Mesendoderm (in vitro differentiated cells): ENCODE data around the gene TTC3. TPM values are rescaled to one million over a fixed set of nuclear protein-coding genes. Genes with fewer than 3 reads are reported as not detected.
A peak's percentile ranks its signal among the peaks of the same experiment; 100 is the strongest.

Experiments
- DNase-seq: peaks from one replicate; pipeline ENCODE4 v3.0.0; 2013
- H2AK5ac ChIP-seq: 2 replicates; pipeline ENCODE4 v1.6.1; 2013; ENCODE audit warnings: low read length, inconsistent platforms
- H2BK120ac ChIP-seq: 2 replicates; pipeline ENCODE4 v1.6.1; 2013; ENCODE audit warnings: low read depth, mild to moderate bottlenecking, low read length, moderate library complexity, mixed read lengths
- H2BK15ac ChIP-seq: replicated peaks from 2 replicates; pipeline ENCODE4 v1.6.1; 2013; ENCODE audit warnings: low read depth, mild to moderate bottlenecking, moderate library complexity
- H2BK5ac ChIP-seq: 2 replicates; pipeline ENCODE4 v1.6.1; 2013; ENCODE audit warnings: low read length, inconsistent platforms
- H3K18ac ChIP-seq: 2 replicates; pipeline ENCODE4 v1.6.1; 2013; ENCODE audit warnings: mild to moderate bottlenecking, low read length, mixed read lengths
- H3K23ac ChIP-seq: one replicate; pipeline ENCODE4 v1.6.1; 2013; ENCODE audit warnings: low read length
- H3K27ac ChIP-seq: 2 replicates; pipeline ENCODE4 v1.5.1; 2013; ENCODE audit warnings: low read depth, mild to moderate bottlenecking, inconsistent platforms, low read length, moderate library complexity
- H3K27me3 ChIP-seq: 2 replicates; pipeline ENCODE4 v1.6.1; 2013; ENCODE audit warnings: low read length, control low read depth, mild to moderate bottlenecking, inconsistent platforms; ENCODE audit not compliant: insufficient read depth, poor library complexity
- H3K36me3 ChIP-seq: 2 replicates; pipeline ENCODE4 v1.6.1; 2013; ENCODE audit warnings: low read length, inconsistent platforms; ENCODE audit not compliant: control insufficient read depth, insufficient read depth
- H3K4ac ChIP-seq: one replicate; pipeline ENCODE4 v1.6.1; 2013; ENCODE audit warnings: low read depth, mild to moderate bottlenecking, low read length, moderate library complexity
- H3K4me1 ChIP-seq: 2 replicates; pipeline ENCODE4 v1.6.1; 2013; ENCODE audit warnings: low read depth, low read length, inconsistent platforms; ENCODE audit not compliant: control insufficient read depth
- H3K4me2 ChIP-seq: 2 replicates; pipeline ENCODE4 v1.6.1; 2013; ENCODE audit warnings: low read length
- H3K4me3 ChIP-seq: 2 replicates; pipeline ENCODE4 v1.5.1; 2013; ENCODE audit warnings: mild to moderate bottlenecking, low read length
- H3K56ac ChIP-seq: one replicate; pipeline ENCODE4 v1.6.1; 2013; ENCODE audit warnings: low read length
- H3K79me1 ChIP-seq: 2 replicates; pipeline ENCODE4 v1.6.1; 2013; ENCODE audit warnings: low read length, inconsistent platforms
- H3K79me2 ChIP-seq: 2 replicates; pipeline ENCODE4 v1.6.1; 2013; ENCODE audit warnings: mild to moderate bottlenecking, low read length; ENCODE audit not compliant: control insufficient read depth, insufficient read depth
- H3K9ac ChIP-seq: 2 replicates; pipeline ENCODE4 v1.6.1; 2013; ENCODE audit warnings: low read length, inconsistent platforms
- H4K5ac ChIP-seq: one replicate; pipeline ENCODE4 v1.6.1; 2013; ENCODE audit warnings: low read length
- H4K8ac ChIP-seq: one replicate; pipeline ENCODE4 v1.6.1; 2013; ENCODE audit warnings: low read depth, mild to moderate bottlenecking, control low read depth, low read length, moderate library complexity
- WGBS: extraction: QIAGEN DNeasy Blood & Tissue Kit; methylation state at CpG from one replicate; pipeline ENCODE4 v1.1.7; 2013; ENCODE audit warnings: low lambda C conversion rate, missing lambda C conversion rate; ENCODE audit not compliant: insufficient coverage; ENCODE audit errors: extremely low coverage; 5-methylcytosine and 5-hydroxymethylcytosine counted together
- polyA plus RNA-seq, 2 experiments: library from polyadenylated mRNA; stranded (reverse); fragments of 200-250 nt; gene quantifications; one replicate each; pipeline ENCODE4 v1.2.3, GENCODE V29; 2013

TTC3 gene
- polyA plus RNA-seq (2013, experiment 1 of 2): 19.4 TPM
- polyA plus RNA-seq (2013, experiment 2 of 2): 20.7 TPM

- H3K27ac ChIP-seq: peak within 1 kb of the TSS; percentile 97
- H3K36me3 ChIP-seq: no peaks in the 10 kb centered on the region
- no peak within 1 kb of the TSS for H2BK15ac ChIP-seq
- H4K5ac ChIP-seq: peak within 1 kb of the TSS; percentile 82
- peak within 1 kb of the TSS; percentile 23 for H3K4ac ChIP-seq
- DNase-seq: peak; percentile 95
- H4K8ac ChIP-seq: peak within 1 kb of the TSS; percentile 98
- H2BK120ac ChIP-seq: no peak within 1 kb of the TSS
- H3K27me3 ChIP-seq: peaks cover 2% of the 10 kb centered on the region
- peak within 1 kb of the TSS; percentile 72 for H3K18ac ChIP-seq
- no CpG with 5 or more reads among the region's 61 CpGs for WGBS
- H3K4me1 ChIP-seq: no peaks in the 10 kb centered on the region
- H3K9ac ChIP-seq: peak within 1 kb of the TSS; percentile 92
- H3K23ac ChIP-seq: peak within 1 kb of the TSS; percentile 51
- peaks cover 5% of the 10 kb centered on the region for H3K79me2 ChIP-seq
- H3K4me2 ChIP-seq: peak within 1 kb of the TSS; percentile 87
- peak within 1 kb of the TSS; percentile 97 for H3K56ac ChIP-seq
- no peak within 1 kb of the TSS for H2AK5ac ChIP-seq
- peaks cover 9% of the 10 kb centered on the region for H3K79me1 ChIP-seq
- H2BK5ac ChIP-seq: peak within 1 kb of the TSS; percentile 77
- H3K4me3 ChIP-seq: peak within 1 kb of the TSS; percentile 62
Observed at GRCh38 chr21:37072988-37073416, at the start of gene TTC3, which contains the start of gene PIGP. Gene TTC3 (plus strand): TSS chr21:37073254. CDS start chr21:37087258, 14,004 bp downstream. Gene PIGP (minus strand): TSS chr21:37073071. CDS start chr21:37072515, 556 bp downstream.

- Histone ChIP-seq H3K27me3 (no peaks in the 10 kb centered on the region), H3K4me1 (no peaks in the 10 kb centered on the region), H3K27ac (no peak overlapping the region), H3K4me2 (no peak overlapping the region), H2BK120ac (no peak overlapping the region), H3K79me2 (no peaks in the 10 kb centered on the region), H4K8ac (no peak overlapping the region), H2BK5ac (no peak overlapping the region), H3K4ac (no peak overlapping the region), H3K23ac (no peak overlapping the region), H3K79me1 (no peaks in the 10 kb centered on the region), H3K9ac (no peak overlapping the region), H3K56ac (no peak overlapping the region), H2AK5ac (no peak overlapping the region), H4K5ac (no peak overlapping the region), H3K36me3 (no peaks in the 10 kb centered on the region), H2BK15ac (no peak overlapping the region), H3K18ac (no peak overlapping the region), H3K4me3 (no peak overlapping the region)
- WGBS: no CpG with 5 or more reads among the region's 4 CpGs
- DNase-seq: no peak
Observed at GRCh38 chr21:37026499-37026898, 46.6 kb upstream of the TTC3 start.

GRCh38 chr21:37028570-37028969, 44.5 kb upstream of the TTC3 start:
- no peak overlapping the region for H3K23ac ChIP-seq
- H3K79me1 ChIP-seq: no peaks in the 10 kb centered on the region
- H3K4me1 ChIP-seq: no peaks in the 10 kb centered on the region
- no peak overlapping the region for H3K4ac ChIP-seq
- H4K5ac ChIP-seq: no peak overlapping the region
- DNase-seq: no peak
- no peaks in the 10 kb centered on the region for H3K27me3 ChIP-seq
- H3K4me3 ChIP-seq: no peak overlapping the region
- no CpG with 5 or more reads among the region's 4 CpGs for WGBS
- no peak overlapping the region for H3K4me2 ChIP-seq
- H2BK120ac ChIP-seq: no peak overlapping the region
- no peak overlapping the region for H3K18ac ChIP-seq
- no peak overlapping the region for H3K9ac ChIP-seq
- H3K36me3 ChIP-seq: no peaks in the 10 kb centered on the region
- no peak overlapping the region for H2BK15ac ChIP-seq
- no peak overlapping the region for H3K27ac ChIP-seq
- no peak overlapping the region for H3K56ac ChIP-seq
- H4K8ac ChIP-seq: no peak overlapping the region
- no peaks in the 10 kb centered on the region for H3K79me2 ChIP-seq
- no peak overlapping the region for H2BK5ac ChIP-seq
- no peak overlapping the region for H2AK5ac ChIP-seq

- Histone ChIP-seq H3K4ac (no peak overlapping the region), H2BK5ac (no peak overlapping the region), H3K4me2 (no peak overlapping the region), H3K79me1 (no peaks in the 10 kb centered on the region), H3K4me3 (no peak overlapping the region), H2BK15ac (no peak overlapping the region), H3K23ac (no peak overlapping the region), H3K4me1 (no peaks in the 10 kb centered on the region), H3K36me3 (no peaks in the 10 kb centered on the region), H3K79me2 (no peaks in the 10 kb centered on the region), H4K5ac (no peak overlapping the region), H3K56ac (no peak overlapping the region), H3K9ac (no peak overlapping the region), H3K27ac (no peak overlapping the region), H3K27me3 (no peaks in the 10 kb centered on the region), H2AK5ac (no peak overlapping the region), H4K8ac (no peak overlapping the region), H2BK120ac (no peak overlapping the region), H3K18ac (no peak overlapping the region)
- no peak for DNase-seq
- WGBS: no CpG with 5 or more reads among the region's 4 CpGs
Observed at GRCh38 chr21:37030864-37031263, 42.2 kb upstream of the TTC3 start.

- Histone ChIP-seq H3K79me1 (no peaks in the 10 kb centered on the region), H3K27ac (no peak overlapping the region), H3K9ac (no peak overlapping the region), H3K18ac (no peak overlapping the region), H3K56ac (no peak overlapping the region), H2BK15ac (no peak overlapping the region), H3K4me1 (no peaks in the 10 kb centered on the region), H4K5ac (no peak overlapping the region), H3K4me2 (no peak overlapping the region), H2BK5ac (no peak overlapping the region), H4K8ac (no peak overlapping the region), H3K23ac (no peak overlapping the region), H3K36me3 (no peaks in the 10 kb centered on the region), H2AK5ac (no peak overlapping the region), H3K79me2 (no peaks in the 10 kb centered on the region), H3K4ac (no peak overlapping the region), H3K4me3 (no peak overlapping the region), H2BK120ac (no peak overlapping the region), H3K27me3 (no peaks in the 10 kb centered on the region)
- no CpG with 5 or more reads among the region's 5 CpGs for WGBS
- no peak for DNase-seq
Observed at GRCh38 chr21:37032293-37032692, 40.8 kb upstream of the TTC3 start.

GRCh38 chr21:37032877-37033471, 40.1 kb upstream of the TTC3 start:
- Histone ChIP-seq H3K36me3 (no peaks in the 10 kb centered on the region), H2BK120ac (no peak overlapping the region), H3K9ac (no peak overlapping the region), H3K56ac (no peak overlapping the region), H3K4me2 (no peak overlapping the region), H3K4me1 (no peaks in the 10 kb centered on the region), H3K18ac (no peak overlapping the region), H3K27ac (no peak overlapping the region), H4K8ac (no peak overlapping the region), H3K79me2 (no peaks in the 10 kb centered on the region), H3K27me3 (no peaks in the 10 kb centered on the region), H2BK15ac (no peak overlapping the region), H3K23ac (no peak overlapping the region), H2BK5ac (no peak overlapping the region), H3K4me3 (no peak overlapping the region), H2AK5ac (no peak overlapping the region), H3K4ac (no peak overlapping the region), H4K5ac (no peak overlapping the region), H3K79me1 (no peaks in the 10 kb centered on the region)
- WGBS: no CpG with 5 or more reads among the region's 4 CpGs
- no peak for DNase-seq
